BLaER1 treated with 17β-estradiol and CSF1 and Interleukin-3, amounts not matched to agents 10 nM and 100 nM (cell line): ENCODE results near the gene SCAP.
A peak's percentile ranks its signal among the peaks of the same experiment; 100 is the strongest.

Experiments used
- H3K27ac ChIP-seq, 11 experiments: shearing (Covaris generic); formaldehyde crosslinking; 2 replicates each; pipeline ENCODE4 v1.8.1; 2022
- H3K27me3 ChIP-seq, 11 experiments: shearing (Covaris generic); formaldehyde crosslinking; 2 replicates each; pipeline ENCODE4 v1.8.1; 2022
- H3K36me3 ChIP-seq, 11 experiments: shearing (Covaris generic); formaldehyde crosslinking; 2 replicates each; pipeline ENCODE4 v1.8.1; 2022
- H3K4me1 ChIP-seq, 10 experiments: shearing (Covaris generic); formaldehyde crosslinking; 2 replicates each; pipeline ENCODE4 v1.8.1; 2022
- H3K4me2 ChIP-seq, 11 experiments: shearing (Covaris generic); formaldehyde crosslinking; 2 replicates each; pipeline ENCODE4 v1.8.1; 2022
- H3K4me3 ChIP-seq, 10 experiments: shearing (Covaris generic); formaldehyde crosslinking; 2 replicates each; pipeline ENCODE4 v1.8.1; 2022
- H3K9ac ChIP-seq, 11 experiments: shearing (Covaris generic); formaldehyde crosslinking; 2 replicates each; pipeline ENCODE4 v1.8.1; 2022
- H3K9me3 ChIP-seq, 11 experiments: shearing (Covaris generic); formaldehyde crosslinking; replicated peaks in 1 of 11; 2 replicates each; pipeline ENCODE4 v1.8.1; 2022
- H4K20me1 ChIP-seq, 11 experiments: shearing (Covaris generic); formaldehyde crosslinking; 2 replicates each; pipeline ENCODE4 v1.8.1; 2022
- Cebpa-rat ChIP-seq, 11 experiments: shearing (Covaris generic); IDR thresholded peaks; 2 replicates each; pipeline ENCODE4 v1.8.1; 2022

SCAP gene

GRCh38 chr3:47456984-47457383, 18.8 kb downstream of the SCAP start:
- H3K4me1 ChIP-seq, result peaks cover 5 to 28% (median 14%) of the 10 kb centered on the region in 10 experiments; a peak in 19 of 20 replicates
- H3K9me3 ChIP-seq, result peaks cover 30 to 44% (median 34%) of the 10 kb centered on the region in 11 experiments
- peaks cover 5 to 89% (median 66%) of the 10 kb centered on the region in 11 experiments; a peak in 18 of 22 replicates for H4K20me1 ChIP-seq
- TF ChIP-seq Cebpa-rat (IDR thresholded peaks at IDR 0.05), result no peak
- H3K4me2 ChIP-seq, result no peak overlapping the region
- no peak overlapping the region for H3K4me3 ChIP-seq
- no peaks in the 10 kb centered on the region for H3K27me3 ChIP-seq
- H3K27ac ChIP-seq, result no peak overlapping the region; a peak in 1 of 22 replicates
- H3K9ac ChIP-seq, result 0 out of 22 replicates have a peak overlapping the region, but pooled peaks of 1 of the 11 experiments have one; percentile 12
- H3K36me3 ChIP-seq, result peaks cover 17 to 57% (median 36%) of the 10 kb centered on the region in 11 experiments

DNA sequence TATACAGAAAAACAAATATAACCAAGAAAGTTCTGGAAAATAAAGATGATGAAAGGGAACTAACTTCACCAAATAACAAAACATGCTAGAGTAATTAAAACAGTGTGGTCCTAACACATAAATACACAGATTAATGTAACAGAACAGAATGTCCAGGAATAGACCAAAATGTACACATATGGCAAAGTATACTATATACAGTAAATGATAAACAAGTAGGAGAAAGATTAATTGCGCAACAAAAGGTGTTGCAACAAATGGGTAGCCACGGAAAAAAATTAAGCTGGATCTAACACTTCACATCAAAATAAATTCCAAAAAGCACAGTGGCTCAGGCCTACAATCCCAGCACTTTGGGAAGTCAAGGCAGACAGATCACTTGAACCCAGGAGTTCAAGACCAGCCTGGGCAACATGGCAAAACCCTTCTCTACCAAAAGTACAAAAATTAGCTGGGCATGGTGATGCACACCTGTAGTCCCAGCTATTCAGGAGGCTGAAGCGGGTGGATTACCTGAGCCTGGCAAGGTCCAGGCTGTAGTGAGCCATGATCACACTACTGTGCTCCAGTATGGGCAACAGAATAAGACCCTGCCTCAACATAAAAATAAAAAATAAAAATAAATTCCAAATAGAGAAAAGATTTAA, 19.8 kb downstream of the SCAP start:
- TF ChIP-seq Cebpa-rat (IDR thresholded peaks at IDR 0.05), result peak; percentile 27 to 88 (median 63); a peak in 16 of 22 replicates
- peak overlapping the region in 8 of 11 experiments; percentile 42 to 79 (median 60); a peak in 16 of 22 replicates for H3K4me2 ChIP-seq

DNA sequence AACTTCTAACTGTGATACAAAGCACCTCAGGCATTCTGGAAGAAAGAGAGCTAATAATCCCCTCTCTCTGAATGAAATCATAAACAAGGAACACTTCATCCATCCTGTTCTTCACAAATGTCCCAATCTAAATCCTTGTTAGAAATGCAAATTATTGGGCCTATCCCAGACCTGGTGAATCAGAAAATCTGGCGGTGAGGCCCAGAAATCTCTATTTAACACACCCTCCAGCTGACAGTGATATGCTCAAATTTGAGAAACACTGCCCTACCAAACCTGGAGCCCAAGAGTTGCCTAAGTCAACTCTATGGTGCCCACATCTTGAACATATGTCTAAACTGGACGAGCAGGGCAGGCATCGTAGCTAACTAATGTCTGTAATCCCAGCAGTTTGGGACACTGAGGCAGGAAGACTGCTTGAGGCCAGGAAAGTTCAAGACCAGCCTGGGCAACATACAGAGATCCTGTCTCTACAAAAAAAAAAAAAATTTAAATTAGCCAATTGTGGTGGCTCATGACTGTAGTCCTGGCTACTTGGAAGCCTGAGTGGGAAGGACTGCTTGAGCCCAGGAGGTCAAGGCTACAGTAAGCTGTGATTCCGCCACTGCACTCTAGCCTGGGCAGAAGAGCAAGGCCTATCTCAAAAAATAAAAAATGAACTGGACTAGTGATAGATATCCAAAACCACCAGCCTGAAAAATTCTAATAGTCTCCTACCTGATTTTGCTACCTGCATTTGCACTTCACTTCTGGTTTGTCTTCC, 23.1 kb downstream of the SCAP start:
- Histone ChIP-seq H3K9ac (no peak overlapping the region), H3K36me3 (peaks cover 0 to 39% (median 14%) of the 10 kb centered on the region in 11 experiments; a peak in 10 of 22 replicates), H3K4me2 (no peak overlapping the region), H3K27me3 (no peaks in the 10 kb centered on the region), H3K4me3 (no peak overlapping the region), H4K20me1 (peaks cover 5 to 78% (median 50%) of the 10 kb centered on the region in 11 experiments; a peak in 18 of 22 replicates), H3K9me3 (peaks cover 0 to 33% (median 23%) of the 10 kb centered on the region in 11 experiments; a peak in 19 of 22 replicates), H3K4me1 (peaks cover 5 to 31% (median 14%) of the 10 kb centered on the region in 10 experiments; a peak in 19 of 20 replicates), H3K27ac (no peak overlapping the region)
- no peak for TF ChIP-seq Cebpa-rat (IDR thresholded peaks at IDR 0.05)

More for the DNA sequence above, 19.8 kb downstream of the SCAP start:
- no peak overlapping the region; a peak in 1 of 22 replicates for H3K9ac ChIP-seq
- H3K27me3 ChIP-seq, result no peaks in the 10 kb centered on the region
- H3K27ac ChIP-seq, result no peak overlapping the region
- H4K20me1 ChIP-seq, result peaks cover 5 to 89% (median 56%) of the 10 kb centered on the region in 11 experiments; a peak in 18 of 22 replicates
- no peak overlapping the region for H3K4me3 ChIP-seq
- peaks cover 5 to 31% (median 14%) of the 10 kb centered on the region in 10 experiments; a peak in 19 of 20 replicates for H3K4me1 ChIP-seq
- peaks cover 23 to 34% (median 24%) of the 10 kb centered on the region in 11 experiments for H3K9me3 ChIP-seq
- peaks cover 10 to 49% (median 26%) of the 10 kb centered on the region in 11 experiments for H3K36me3 ChIP-seq

- Histone ChIP-seq H3K36me3 (peaks cover 38 to 86% (median 54%) of the 10 kb centered on the region in 11 experiments), H3K4me1 (peaks cover 5 to 22% (median 8%) of the 10 kb centered on the region in 10 experiments; a peak in 13 of 20 replicates), H3K4me3 (no peak overlapping the region), H3K27me3 (no peaks in the 10 kb centered on the region), H3K4me2 (peak overlapping the region in 2 of 11 experiments; percentile 30 to 36; a peak in 5 of 22 replicates), H3K9ac (no peak overlapping the region), H3K27ac (0 out of 22 replicates have a peak overlapping the region, but pooled peaks of 2 of the 11 experiments have one; percentile 1 to 22), H3K9me3 (peaks cover 0 to 36% (median 32%) of the 10 kb centered on the region in 11 experiments; a peak in 19 of 22 replicates), H4K20me1 (peaks cover 4 to 98% (median 46%) of the 10 kb centered on the region in 11 experiments; a peak in 17 of 22 replicates)
- TF ChIP-seq Cebpa-rat (IDR thresholded peaks at IDR 0.05), result no peak
Observed at GRCh38 chr3:47444103-47444502, 31.6 kb downstream of the SCAP start.

- Histone ChIP-seq H3K4me2 (peak overlapping the region in 2 of 11 experiments; percentile 6 to 30; a peak in 4 of 22 replicates), H3K9me3 (peaks cover 0 to 31% (median 27%) of the 10 kb centered on the region in 11 experiments; a peak in 18 of 22 replicates), H4K20me1 (peaks cover 4 to 98% (median 46%) of the 10 kb centered on the region in 11 experiments; a peak in 17 of 22 replicates), H3K36me3 (peaks cover 43 to 86% (median 57%) of the 10 kb centered on the region in 11 experiments), H3K4me1 (peaks cover 5 to 22% (median 8%) of the 10 kb centered on the region in 10 experiments; a peak in 13 of 20 replicates), H3K9ac (no peak overlapping the region), H3K27ac (peak overlapping the region in 3 of 11 experiments; percentile 1 to 22 (median 1); a peak in 1 of 22 replicates), H3K4me3 (no peak overlapping the region), H3K27me3 (no peaks in the 10 kb centered on the region)
- no peak for TF ChIP-seq Cebpa-rat (IDR thresholded peaks at IDR 0.05)
Observed at GRCh38 chr3:47443611-47443995, 32.1 kb downstream of the SCAP start.

GRCh38 chr3:47441796-47442551, 33.8 kb downstream of the SCAP start:
- Histone ChIP-seq H3K27ac (no peak overlapping the region), H3K9me3 (peaks cover 0 to 15% (median 11%) of the 10 kb centered on the region in 11 experiments; a peak in 17 of 22 replicates), H3K9ac (no peak overlapping the region), H3K4me3 (no peak overlapping the region), H3K4me1 (peaks cover 5 to 22% (median 8%) of the 10 kb centered on the region in 10 experiments; a peak in 13 of 20 replicates), H4K20me1 (peaks cover 4 to 97% (median 46%) of the 10 kb centered on the region in 11 experiments; a peak in 17 of 22 replicates), H3K4me2 (no peak overlapping the region), H3K36me3 (peaks cover 56 to 86% (median 64%) of the 10 kb centered on the region in 11 experiments), H3K27me3 (no peaks in the 10 kb centered on the region)
- TF ChIP-seq Cebpa-rat (IDR thresholded peaks at IDR 0.05), result no peak

GRCh38 chr3:47440131-47440530, 35.6 kb downstream of the SCAP start:
- H3K27ac ChIP-seq, result no peak overlapping the region
- H3K4me2 ChIP-seq, result no peak overlapping the region
- H3K36me3 ChIP-seq, result peaks cover 66 to 86% (median 75%) of the 10 kb centered on the region in 11 experiments

GRCh38 chr3:47436180-47436579, 39.6 kb downstream of the SCAP start:
- no peak overlapping the region for H3K4me2 ChIP-seq
- H3K27ac ChIP-seq, result no peak overlapping the region
- H4K20me1 ChIP-seq, result peaks cover 0 to 84% (median 23%) of the 10 kb centered on the region in 11 experiments; a peak in 13 of 22 replicates
- H3K4me1 ChIP-seq, result peaks cover 0 to 7% (median 0%) of the 10 kb centered on the region in 10 experiments; a peak in 2 of 20 replicates
- peaks cover 88 to 100% (median 96%) of the 10 kb centered on the region in 11 experiments for H3K36me3 ChIP-seq
- H3K9me3 ChIP-seq, result no peaks in the 10 kb centered on the region
- H3K27me3 ChIP-seq, result no peaks in the 10 kb centered on the region
- no peak overlapping the region for H3K4me3 ChIP-seq
- H3K9ac ChIP-seq, result no peak overlapping the region
- TF ChIP-seq Cebpa-rat (IDR thresholded peaks at IDR 0.05), result no peak

More at GRCh38 chr3:47440131-47440530, 35.6 kb downstream of the SCAP start:
- Histone ChIP-seq H3K27me3 (no peaks in the 10 kb centered on the region), H4K20me1 (peaks cover 4 to 95% (median 44%) of the 10 kb centered on the region in 11 experiments; a peak in 17 of 22 replicates), H3K4me3 (no peak overlapping the region), H3K9me3 (no peaks in the 10 kb centered on the region), H3K4me1 (peaks cover 5 to 19% (median 8%) of the 10 kb centered on the region in 10 experiments; a peak in 13 of 20 replicates), H3K9ac (no peak overlapping the region)
- no peak for TF ChIP-seq Cebpa-rat (IDR thresholded peaks at IDR 0.05)
